Measurements from ENCODE around the gene ADGRB2. TPM values are rescaled to one million over a fixed set of nuclear protein-coding genes. Genes with fewer than 3 reads are reported as not detected.

Gene ADGRB2
- polyA plus RNA-seq, 1 experiment, result 9.2 TPM

- no peak for DNase-seq (ENCODE audit: low read depth)
- H3K27me3 ChIP-seq (ENCODE audit: control insufficient read depth, insufficient read depth, low read length), result no peaks in the 10 kb centered on the region
- POLR2A ChIA-PET, result no interaction called here
- H3K36me3 ChIP-seq (ENCODE audit: control insufficient read depth, insufficient read depth, low read length), result peaks cover 62% of the 10 kb centered on the region
- no peak overlapping the region for H3K4me3 ChIP-seq (ENCODE audit: low read depth, low read length)
- CTCF ChIA-PET, result interaction anchor here (1.1 to 4.0 kb wide), 2 partner anchors 21 to 63 kb away, joined by 3 to 13 read pairs; no protein-coding TSS in a partner anchor
- no peak for TF ChIP-seq CTCF (IDR thresholded peaks at IDR 0.05; ENCODE audit: insufficient read depth, low read depth, low read length)
These were observed 69.2 kb downstream of the ADGRB2 start for GRCh38 chr1:31694964-31695313.

GRCh38 chr1:31694069-31694963 is 69.8 kb downstream of the ADGRB2 start:
- Histone ChIP-seq H3K36me3 (ENCODE audit: control insufficient read depth, insufficient read depth, low read length) (peaks cover 59% of the 10 kb centered on the region), H3K27me3 (ENCODE audit: control insufficient read depth, insufficient read depth, low read length) (no peaks in the 10 kb centered on the region), H3K4me3 (ENCODE audit: low read depth, low read length) (no peak overlapping the region)
- ChIA-PET POLR2A (no interaction called here), CTCF (interaction anchor here (1.1 to 4.0 kb wide), 4 partner anchors 11 to 64 kb away, joined by 3 to 13 read pairs (median 4); no protein-coding TSS in a partner anchor)
- DNase-seq (ENCODE audit: low read depth), result no peak
- no peak for TF ChIP-seq CTCF (IDR thresholded peaks at IDR 0.05; ENCODE audit: insufficient read depth, low read depth, low read length)

- POLR2A ChIA-PET, result no interaction called here
These were observed 70.9 kb downstream of the ADGRB2 start for GRCh38 chr1:31693231-31693630.

GRCh38 chr1:31691951-31692350 is 72.2 kb downstream of the ADGRB2 start:
- TF ChIP-seq CTCF (IDR thresholded peaks at IDR 0.05; ENCODE audit: insufficient read depth, low read depth, low read length), result no peak
- Histone ChIP-seq H3K27me3 (ENCODE audit: control insufficient read depth, insufficient read depth, low read length) (no peaks in the 10 kb centered on the region), H3K36me3 (ENCODE audit: control insufficient read depth, insufficient read depth, low read length) (peaks cover 54% of the 10 kb centered on the region), H3K4me3 (ENCODE audit: low read depth, low read length) (no peak overlapping the region)
- ChIA-PET POLR2A (no interaction called here), CTCF (interaction anchor here (4.0 kb wide), 1 partner anchor 24 kb away, joined by 13 read pairs; no protein-coding TSS in a partner anchor)
- no peak for DNase-seq (ENCODE audit: low read depth)

More at GRCh38 chr1:31693231-31693630, 70.9 kb downstream of the ADGRB2 start:
- TF ChIP-seq CTCF (IDR thresholded peaks at IDR 0.05; ENCODE audit: insufficient read depth, low read depth, low read length), result no peak
- DNase-seq (ENCODE audit: low read depth), result no peak
- Histone ChIP-seq H3K27me3 (ENCODE audit: control insufficient read depth, insufficient read depth, low read length) (no peaks in the 10 kb centered on the region), H3K36me3 (ENCODE audit: control insufficient read depth, insufficient read depth, low read length) (peaks cover 61% of the 10 kb centered on the region), H3K4me3 (ENCODE audit: low read depth, low read length) (no peak overlapping the region)
- CTCF ChIA-PET, result interaction anchor here (1.3 to 4.0 kb wide), 3 partner anchors 12 to 22 kb away, joined by 3 to 13 read pairs (median 4); no protein-coding TSS in a partner anchor

- POLR2A ChIA-PET, result no interaction called here
These were observed 72.7 kb downstream of the ADGRB2 start for GRCh38 chr1:31691446-31691845.

More at GRCh38 chr1:31691446-31691845, 72.7 kb downstream of the ADGRB2 start:
- peaks cover 50% of the 10 kb centered on the region for H3K36me3 ChIP-seq (ENCODE audit: control insufficient read depth, insufficient read depth, low read length)
- H3K4me3 ChIP-seq (ENCODE audit: low read depth, low read length), result no peak overlapping the region
- no peak for DNase-seq (ENCODE audit: low read depth)
- no peak for TF ChIP-seq CTCF (IDR thresholded peaks at IDR 0.05; ENCODE audit: insufficient read depth, low read depth, low read length)
- no peaks in the 10 kb centered on the region for H3K27me3 ChIP-seq (ENCODE audit: control insufficient read depth, insufficient read depth, low read length)
- CTCF ChIA-PET, result interaction anchor here (1.6 to 4.0 kb wide), 3 partner anchors 10 to 24 kb away, joined by 6 to 13 read pairs (median 6); no protein-coding TSS in a partner anchor

All from BJ (cell line).